Measurements from ENCODE around the gene UBE2M.

- TF ChIP-seq CTCF (IDR thresholded peaks at IDR 0.05) (peak; percentile 59 to 92 (median 82)), POLR2A (IDR thresholded peaks at IDR 0.05) (no peak)
Measured at GRCh38 chr19:58581227-58582141, 23.1 kb upstream of the UBE2M start.
